IMR-90 (cell line): ENCODE results near the gene EIF4A3. TPM values are rescaled to one million over a fixed set of nuclear protein-coding genes. Genes with fewer than 3 reads are reported as not detected.

Experiments
- ATAC-seq: fragments of 200-7000 bp; cut with Tn5 transposase; 2 replicates; pipeline ENCODE4 v1.9.1; 2020; ENCODE audit warnings: low read depth, mild to moderate bottlenecking, moderate library complexity
- BruUV-seq: library from RNA; stranded (reverse); fragments of 400-500 nt; replicated peaks from 2 replicates; lab custom pipeline; 2021; lab: Mats Ljungman, UMichigan
- CTCF ChIA-PET: fragments of 300-600 bp; formaldehyde crosslinking; extraction: SDS; loops from one replicate; lab custom pipeline; 2021; ENCODE audit warnings: antibody characterized with exemption; lab: Yijun Ruan, JAX
- POLR2A ChIA-PET: fragments of 300-600 bp; sonication (Branson Sonifier 250); formaldehyde crosslinking; loops from one replicate; lab custom pipeline; 2022; ENCODE audit warnings: antibody characterized with exemption; ENCODE audit not compliant: unreplicated experiment; lab: Charles Lee
- DNase-seq: peaks from one replicate; pipeline ENCODE4 v3.0.0; 2013
- H2AFZ ChIP-seq: replicated peaks from 2 replicates; pipeline ENCODE3; 2013; ENCODE audit warnings: low read length, mild to moderate bottlenecking; ENCODE audit not compliant: poor library complexity
- H2AK5ac ChIP-seq: 2 replicates; pipeline ENCODE4 v1.6.1; 2013; ENCODE audit warnings: low read depth, low read length, inconsistent platforms
- H2AK9ac ChIP-seq: replicated peaks from 2 replicates; pipeline ENCODE3; 2013; ENCODE audit warnings: mild to moderate bottlenecking, low read depth, low read length, moderate library complexity; ENCODE audit not compliant: poor library complexity
- H2BK120ac ChIP-seq: 2 replicates; pipeline ENCODE4 v1.6.1; 2013; ENCODE audit warnings: low read depth, low read length, inconsistent platforms
- H2BK15ac ChIP-seq: 3 replicates; pipeline ENCODE4 v1.6.1; 2013; ENCODE audit warnings: low read depth, low read length, inconsistent platforms
- H2BK20ac ChIP-seq: 2 replicates; pipeline ENCODE4 v1.6.1; 2013; ENCODE audit warnings: low read depth, mild to moderate bottlenecking, inconsistent platforms, low read length, moderate library complexity
- H2BK5ac ChIP-seq: 2 replicates; pipeline ENCODE4 v1.6.1; 2013; ENCODE audit warnings: mild to moderate bottlenecking, low read depth, low read length, inconsistent platforms; ENCODE audit not compliant: poor library complexity, severe bottlenecking
- H3K14ac ChIP-seq: replicated peaks from 2 replicates; pipeline ENCODE4 v1.6.1; 2013; ENCODE audit warnings: low read depth, low read length, inconsistent platforms
- H3K18ac ChIP-seq: 2 replicates; pipeline ENCODE4 v1.6.1; 2013; ENCODE audit warnings: low read depth, low read length, control low read depth
- H3K23ac ChIP-seq: 2 replicates; pipeline ENCODE4 v1.6.1; 2013; ENCODE audit warnings: low read depth, low read length, inconsistent platforms
- H3K27ac ChIP-seq: 2 replicates; pipeline ENCODE4 v1.5.1; 2013; ENCODE audit warnings: mild to moderate bottlenecking, control low read depth, low read length; ENCODE audit not compliant: insufficient read depth
- H3K27me3 ChIP-seq: 2 replicates; pipeline ENCODE4 v1.6.1; 2013; ENCODE audit warnings: low read length; ENCODE audit not compliant: control insufficient read depth, insufficient read depth
- H3K36me3 ChIP-seq: 2 replicates; pipeline ENCODE4 v1.6.1; 2013; ENCODE audit warnings: low read length, mixed read lengths; ENCODE audit not compliant: control insufficient read depth, insufficient read depth
- H3K4ac ChIP-seq: 2 replicates; pipeline ENCODE4 v1.6.1; 2013; ENCODE audit warnings: low read depth, low read length, inconsistent platforms
- H3K4me1 ChIP-seq: 2 replicates; pipeline ENCODE4 v1.6.1; 2013; ENCODE audit warnings: low read length, mixed read lengths; ENCODE audit not compliant: control insufficient read depth, insufficient read depth
- H3K4me2 ChIP-seq: 2 replicates; pipeline ENCODE4 v1.6.1; 2013; ENCODE audit warnings: low read depth, mild to moderate bottlenecking, control low read depth, low read length, moderate library complexity
- H3K4me3 ChIP-seq: 2 replicates; pipeline ENCODE4 v1.5.1; 2013; ENCODE audit warnings: low read depth, mild to moderate bottlenecking, control low read depth, low read length, moderate library complexity; ENCODE audit not compliant: insufficient read depth
- H3K56ac ChIP-seq: 2 replicates; pipeline ENCODE4 v1.6.1; 2013; ENCODE audit warnings: low read length, inconsistent platforms; ENCODE audit not compliant: insufficient read depth; ENCODE audit errors: extremely low read depth
- H3K79me1 ChIP-seq, 2 experiments: 2 replicates each; pipeline ENCODE4 v1.6.1; 2013; ENCODE audit warnings: low read length in 2 of 2, inconsistent platforms in 1 of 2, low read depth in 1 of 2
- H3K9ac ChIP-seq: 2 replicates; pipeline ENCODE4 v1.6.1; 2013; ENCODE audit warnings: low read depth, low read length, control low read depth
- H3K9me1 ChIP-seq: 2 replicates; pipeline ENCODE4 v1.6.1; 2013; ENCODE audit warnings: low read length, inconsistent platforms; ENCODE audit not compliant: insufficient read depth
- H3K9me3 ChIP-seq: 2 replicates; pipeline ENCODE4 v1.6.1; 2013; ENCODE audit warnings: low read length; ENCODE audit not compliant: control insufficient read depth, insufficient read depth
- H4K20me1 ChIP-seq: 2 replicates; pipeline ENCODE4 v1.6.1; 2013; ENCODE audit warnings: low read length, inconsistent platforms; ENCODE audit not compliant: insufficient read depth
- H4K5ac ChIP-seq: 2 replicates; pipeline ENCODE4 v1.6.1; 2013; ENCODE audit warnings: mild to moderate bottlenecking, low read depth, low read length, control low read depth
- H4K8ac ChIP-seq, 2 experiments: 2 replicates each; pipeline ENCODE4 v1.6.1; 2013; ENCODE audit warnings: low read depth in 2 of 2, low read length in 2 of 2, control low read depth in 1 of 2, inconsistent platforms in 1 of 2
- H4K91ac ChIP-seq: 2 replicates; pipeline ENCODE4 v1.6.1; 2013; ENCODE audit warnings: low read depth, low read length, inconsistent platforms; ENCODE audit not compliant: insufficient read depth
- BHLHE40 ChIP-seq: fragments of 150-350 bp; IDR thresholded peaks from 2 replicates; pipeline ENCODE4 v1.6.1; 2016; ENCODE audit warnings: mild to moderate bottlenecking, low read depth, low read length
- CEBPB ChIP-seq: IDR thresholded peaks from 2 replicates; pipeline ENCODE4 v1.6.1; 2012; ENCODE audit warnings: low read depth, low read length, improper control_type of control experiment
- MXI1 ChIP-seq: IDR thresholded peaks from 2 replicates; pipeline ENCODE4 v1.6.1; 2012; ENCODE audit warnings: low read depth, mild to moderate bottlenecking, low read length, moderate library complexity, borderline replicate concordance
- NFE2L2 ChIP-seq: fragments of 150-350 bp; IDR thresholded peaks from 2 replicates; pipeline ENCODE4 v1.6.1; 2016; ENCODE audit warnings: low read depth, mild to moderate bottlenecking, low read length
- POLR2A ChIP-seq: IDR thresholded peaks from 2 replicates; pipeline ENCODE4 v1.6.1; 2012; ENCODE audit warnings: mild to moderate bottlenecking, low read depth, low read length
- RAD21 ChIP-seq: IDR thresholded peaks from 2 replicates; pipeline ENCODE4 v1.6.1; 2012; ENCODE audit warnings: low read length, improper control_type of control experiment
- RFX5 ChIP-seq: IDR thresholded peaks from 2 replicates; pipeline ENCODE4 v1.8.0; 2012; ENCODE audit warnings: low read depth, mild to moderate bottlenecking, low read length, moderate library complexity
- SMC3 ChIP-seq: fragments of 150-350 bp; IDR thresholded peaks from 2 replicates; pipeline ENCODE4 v1.6.1; 2016; ENCODE audit warnings: low read depth, mild to moderate bottlenecking, antibody characterized with exemption, low read length, moderate library complexity
- WGBS, 2 experiments: methylation state at CpG; one replicate each; pipeline versions ENCODE4 v1.1.5 to v1.1.7; 2013; ENCODE audit warnings: missing lambda C conversion rate in 2 of 2; ENCODE audit not compliant: insufficient read length in 1 of 2; ENCODE audit errors: extremely low coverage in 2 of 2; 5-methylcytosine and 5-hydroxymethylcytosine counted together
- dilution Hi-C: fragments of 300-500 bp; cut with HindIII; formaldehyde crosslinking; loops from one replicate; pipeline ENCODE4 v1.14.3; 2018; ENCODE audit warnings: low sequenced_read_pairs; ENCODE audit not compliant: unreplicated experiment
- in situ Hi-C: fragments of 300-500 bp; cut with MboI; formaldehyde crosslinking; loops from 3 replicates; pipeline ENCODE4 v1.14.3; 2019; ENCODE audit warnings: low sequenced_read_pairs, inconsistent platforms, mixed read lengths
- intact Hi-C: fragments of 100-400 bp; cut with micrococcal nuclease; formaldehyde crosslinking; loops from 2 replicates; pipeline ENCODE4 v1.10.0; 2022
- polyA plus RNA-seq, 3 experiments: library from polyadenylated mRNA; depleted of rRNA; stranded (reverse); fragments of >200 nt; gene quantifications; 2 replicates each; pipeline ENCODE4 v1.2.3, GENCODE V29; 2012; ENCODE audit warnings: low replicate concordance in 1 of 3
- total RNA-seq: library from RNA; depleted of rRNA; stranded (reverse); fragments of >200 nt; gene quantifications from 2 replicates; pipeline ENCODE4 v1.2.3, GENCODE V29; 2012

The EIF4A3 gene
- total and polyA plus RNA-seq, 2 of the 4 experiments (the other 2 are of a cell fraction) = 85.3 to 97.1 TPM

DNA sequence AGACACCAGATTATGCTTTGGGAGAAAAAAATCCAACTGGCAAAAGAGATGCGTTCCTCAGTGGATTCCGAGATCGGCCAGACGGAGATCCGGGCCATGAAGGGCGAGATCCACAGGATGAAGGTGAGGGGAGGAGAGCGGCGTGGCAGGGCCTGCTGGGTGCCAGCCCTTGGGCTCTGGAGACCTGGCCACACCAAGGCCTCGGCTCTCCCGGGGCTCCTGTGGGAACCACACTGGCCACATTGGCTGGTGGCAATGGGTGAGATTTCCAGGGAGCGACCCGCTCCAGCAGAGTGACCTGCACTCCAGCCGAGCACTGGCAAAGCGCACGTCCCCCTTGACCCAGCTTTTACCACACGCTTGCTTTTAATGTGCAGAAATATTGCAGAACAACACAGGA lies 57.2 kb downstream of the EIF4A3 start:
- Histone ChIP-seq H2BK15ac (no peak overlapping the region), H3K9ac (no peak overlapping the region), H3K4me3 (no peak overlapping the region), H3K4me1 (no peaks in the 10 kb centered on the region), H2AFZ (no peak overlapping the region), H3K27ac (no peak overlapping the region), H2BK5ac (no peak overlapping the region), H4K8ac (no peak overlapping the region), H4K20me1 (no peaks in the 10 kb centered on the region), H4K5ac (no peak overlapping the region), H2AK9ac (no peak overlapping the region), H3K4me2 (no peak overlapping the region), H3K36me3 (no peaks in the 10 kb centered on the region), H3K14ac (no peak overlapping the region), H3K27me3 (peaks cover 10% of the 10 kb centered on the region), H3K56ac (no peak overlapping the region), H2BK20ac (no peak overlapping the region), H2AK5ac (no peak overlapping the region), H2BK120ac (no peak overlapping the region), H3K79me1 (no peaks in the 10 kb centered on the region), H3K23ac (no peak overlapping the region), H4K91ac (no peak overlapping the region), H3K9me1 (no peaks in the 10 kb centered on the region), H3K4ac (no peak overlapping the region), H3K18ac (no peak overlapping the region), H3K9me3 (no peaks in the 10 kb centered on the region)
- ChIA-PET POLR2A (no interaction called here), CTCF (no interaction called here)
- WGBS, 2 experiments = 91% methylated on average over 5 of the region's 16 CpGs; no CpG with 5 or more reads in 1 of the 2 experiments
- ATAC-seq (no peak), DNase-seq (no peak)
- TF ChIP-seq SMC3 (no peak), BHLHE40 (no peak), MXI1 (no peak), POLR2A (no peak), NFE2L2 (no peak), RAD21 (no peak), RFX5 (no peak), CEBPB (no peak)
- dilution Hi-C loops = no loop called here
- in situ Hi-C loops = no loop called here
- intact Hi-C loops = loop anchor here (10.0 kb wide), 1 partner anchor 165 kb away; no protein-coding TSS in a partner anchor
- BruUV-seq = no TSS peak
